GM18499 (cell line): ENCODE data around the gene CAP1.
A peak's percentile ranks its signal among the peaks of the same experiment; 100 is the strongest.
"Not testable (repeated sequence)": the region's sequence is repeated elsewhere in the genome, so short reads cannot be mapped to it uniquely, and the experiment has no call there.

Experiments
- ATAC-seq: cut with Tn5 transposase; IDR thresholded peaks from one replicate; pipeline ENCODE4 v1.9.1; 2021; ENCODE audit warnings: moderate number of reproducible peaks; ENCODE audit not compliant: insufficient read depth, unreplicated experiment

CAP1 gene, protein sequence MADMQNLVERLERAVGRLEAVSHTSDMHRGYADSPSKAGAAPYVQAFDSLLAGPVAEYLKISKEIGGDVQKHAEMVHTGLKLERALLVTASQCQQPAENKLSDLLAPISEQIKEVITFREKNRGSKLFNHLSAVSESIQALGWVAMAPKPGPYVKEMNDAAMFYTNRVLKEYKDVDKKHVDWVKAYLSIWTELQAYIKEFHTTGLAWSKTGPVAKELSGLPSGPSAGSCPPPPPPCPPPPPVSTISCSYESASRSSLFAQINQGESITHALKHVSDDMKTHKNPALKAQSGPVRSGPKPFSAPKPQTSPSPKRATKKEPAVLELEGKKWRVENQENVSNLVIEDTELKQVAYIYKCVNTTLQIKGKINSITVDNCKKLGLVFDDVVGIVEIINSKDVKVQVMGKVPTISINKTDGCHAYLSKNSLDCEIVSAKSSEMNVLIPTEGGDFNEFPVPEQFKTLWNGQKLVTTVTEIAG

DNA sequence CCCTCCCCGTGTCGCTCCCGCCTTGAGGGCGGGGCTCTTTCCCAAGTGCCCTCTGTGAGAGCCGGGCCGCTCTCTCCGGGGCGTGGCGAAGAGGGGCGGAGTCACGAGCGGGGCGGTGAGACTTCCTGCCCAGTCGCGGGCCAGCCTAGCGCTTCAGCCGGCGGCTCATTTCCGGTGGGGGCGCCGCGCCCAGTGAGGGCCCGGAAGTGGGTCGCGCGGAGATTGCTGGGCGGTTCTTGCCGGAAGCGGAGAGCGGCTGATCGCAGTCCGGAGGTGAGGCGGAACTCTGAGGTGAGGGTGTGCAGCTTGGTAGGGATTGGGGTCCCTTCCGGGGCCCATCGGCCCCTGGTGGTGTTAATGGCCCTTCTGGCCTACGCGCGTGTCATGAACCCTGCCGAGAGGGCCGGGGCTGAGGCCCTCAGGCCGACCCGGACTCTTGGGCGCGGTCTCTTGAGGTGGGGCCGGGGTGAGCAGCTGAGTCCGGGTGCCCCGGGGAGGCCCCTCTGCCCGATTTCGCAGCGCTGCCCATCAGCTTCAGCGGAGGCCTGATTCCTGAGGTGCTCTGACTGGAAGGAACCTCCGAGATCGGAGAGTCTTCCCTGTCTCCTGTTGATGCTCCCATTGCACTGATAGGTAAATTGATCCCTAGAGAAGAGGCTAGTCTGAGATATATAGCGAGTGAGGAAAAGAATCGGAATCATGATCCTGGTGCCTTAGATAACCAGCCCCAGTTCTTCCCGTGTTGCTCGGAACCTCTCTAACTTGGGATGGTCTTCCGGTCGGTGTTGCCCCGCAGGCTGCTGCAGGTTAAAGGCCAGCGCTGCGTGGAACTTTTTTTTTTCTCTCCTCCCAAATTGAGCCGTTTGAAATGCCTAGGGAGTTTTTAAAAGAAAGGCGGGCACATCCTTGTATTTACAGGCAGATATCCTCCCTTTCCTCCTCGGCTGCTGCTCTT lies at the start of gene CAP1:
Gene CAP1 (plus strand): TSS at position 219 of the 955 bp plus-strand sequence. CDS start 18,618 bp downstream, outside the sequence.
- peak; percentile 47 for ATAC-seq

DNA sequence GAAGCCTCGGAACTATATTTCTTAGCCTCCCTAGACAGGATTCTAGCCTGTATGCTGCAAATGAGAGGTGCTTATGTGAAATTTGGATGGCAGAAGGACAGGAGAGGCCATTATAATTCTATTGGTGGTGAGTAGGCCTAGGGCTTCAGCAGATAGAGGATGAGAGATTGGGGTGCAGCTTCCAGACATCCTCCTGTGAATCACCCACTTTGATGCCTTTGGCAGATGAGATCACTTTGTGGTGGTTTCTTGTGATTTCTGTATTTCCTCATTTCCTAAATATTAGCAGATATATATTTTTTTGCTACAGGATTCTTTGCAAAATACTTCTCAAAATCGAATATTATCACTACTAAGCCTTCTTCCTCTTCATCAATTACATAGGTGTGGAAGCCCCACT lies 48.3 kb upstream of the CAP1 start:
- no peak for ATAC-seq

GRCh38 chr1:39992888-39993287 lies 47.6 kb upstream of the CAP1 start:
- ATAC-seq: no peak

- no peak for ATAC-seq
Observed at GRCh38 chr1:39995973-39996393, 44.5 kb upstream of the CAP1 start.

- no peak for ATAC-seq
Observed at GRCh38 chr1:39996396-39997004, 44.0 kb upstream of the CAP1 start.

GRCh38 chr1:40001456-40001855 lies 39.1 kb upstream of the CAP1 start:
- no peak for ATAC-seq

GRCh38 chr1:40003156-40004093 lies 37.1 kb upstream of the CAP1 start:
- no peak for ATAC-seq

- ATAC-seq: no peak
Observed at GRCh38 chr1:40004857-40005256, 35.7 kb upstream of the CAP1 start.

DNA sequence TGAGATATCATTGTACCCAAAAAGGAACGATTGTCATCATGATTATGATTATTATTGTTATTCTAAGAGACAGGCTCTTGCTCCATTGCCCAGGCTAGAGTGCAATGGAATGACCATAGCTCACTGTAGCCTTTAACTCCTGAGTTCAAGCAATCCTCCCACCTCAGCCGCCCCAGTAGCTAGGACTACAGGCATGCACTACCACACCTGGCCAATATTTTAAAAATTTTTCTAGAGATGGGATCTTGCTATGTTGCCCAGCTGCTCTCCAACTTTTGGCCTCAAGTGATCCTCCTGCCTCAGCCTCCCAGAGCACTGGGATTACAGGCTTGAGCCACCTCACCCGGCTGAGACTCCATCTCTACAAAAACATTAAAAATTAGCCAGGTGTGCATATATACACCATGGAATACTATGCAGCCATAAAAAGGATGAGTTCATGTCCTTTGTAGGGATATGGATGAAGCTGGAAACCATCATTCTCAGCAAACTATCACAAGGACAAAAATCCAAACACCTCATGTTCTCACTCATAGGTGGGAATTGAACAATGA lies 33.0 kb upstream of the CAP1 start:
- ATAC-seq: not testable (repeated sequence)

GRCh38 chr1:40011198-40011597 lies 29.3 kb upstream of the CAP1 start:
- no peak for ATAC-seq

DNA sequence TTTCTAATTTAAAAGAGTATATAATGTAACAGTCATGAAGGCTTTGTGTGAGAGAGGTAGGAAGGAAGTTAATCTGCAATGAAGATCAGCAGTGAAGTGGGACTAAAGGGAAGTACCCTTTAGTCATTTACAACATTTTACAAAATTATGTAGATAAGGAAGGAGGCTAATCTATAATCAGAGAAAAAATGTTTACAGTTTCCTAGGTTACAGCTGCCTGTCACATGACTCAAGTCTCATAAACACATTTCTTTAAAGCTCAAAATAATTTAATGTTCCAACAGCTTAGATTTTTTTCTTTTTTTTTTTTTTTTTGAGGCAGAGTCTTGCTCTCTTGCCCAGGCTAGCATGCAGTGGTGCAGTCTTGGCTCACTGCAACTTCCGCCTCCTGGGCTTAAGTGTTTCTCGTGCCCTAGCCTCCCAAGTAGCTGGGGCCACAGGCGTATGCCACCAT lies 26.2 kb upstream of the CAP1 start:
- ATAC-seq: no peak

DNA sequence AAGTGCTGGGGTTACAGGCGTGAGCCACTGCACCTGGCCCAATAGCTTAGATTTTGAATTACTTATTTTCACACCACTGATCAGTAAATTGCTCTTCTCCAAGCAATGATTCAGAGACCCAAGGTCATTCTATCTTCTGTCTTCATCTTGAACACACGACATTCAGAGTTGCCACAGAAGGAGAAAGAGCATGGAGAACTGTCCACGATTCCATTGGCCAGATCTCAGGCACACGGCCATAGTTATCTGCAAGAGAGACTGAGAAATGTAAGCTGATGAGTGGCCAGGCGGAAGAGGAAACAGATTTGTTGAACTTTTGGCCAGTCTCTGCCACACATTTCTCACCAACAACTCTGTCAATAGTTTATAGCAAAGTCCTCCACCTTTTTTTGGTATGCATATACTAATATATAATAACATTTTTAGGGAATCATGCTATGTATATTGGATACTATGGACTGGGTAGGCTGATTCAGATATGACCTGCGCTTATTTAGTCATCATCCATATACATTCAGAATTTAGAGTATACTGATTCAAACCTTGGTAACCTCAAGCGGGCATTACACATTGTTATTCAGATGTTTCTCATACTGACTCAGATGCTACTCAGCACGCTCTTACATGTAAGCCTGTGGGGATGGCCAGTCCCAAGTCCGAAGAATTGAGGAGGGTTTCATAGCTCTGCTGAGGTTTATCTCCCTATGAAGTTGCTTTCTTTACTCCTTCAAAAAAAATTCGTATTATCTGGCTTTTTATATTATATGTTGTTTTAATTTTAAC lies 25.5 kb upstream of the CAP1 start:
- no peak for ATAC-seq

- ATAC-seq: no peak
Observed at GRCh38 chr1:40017951-40018575, 22.5 kb upstream of the CAP1 start.

DNA sequence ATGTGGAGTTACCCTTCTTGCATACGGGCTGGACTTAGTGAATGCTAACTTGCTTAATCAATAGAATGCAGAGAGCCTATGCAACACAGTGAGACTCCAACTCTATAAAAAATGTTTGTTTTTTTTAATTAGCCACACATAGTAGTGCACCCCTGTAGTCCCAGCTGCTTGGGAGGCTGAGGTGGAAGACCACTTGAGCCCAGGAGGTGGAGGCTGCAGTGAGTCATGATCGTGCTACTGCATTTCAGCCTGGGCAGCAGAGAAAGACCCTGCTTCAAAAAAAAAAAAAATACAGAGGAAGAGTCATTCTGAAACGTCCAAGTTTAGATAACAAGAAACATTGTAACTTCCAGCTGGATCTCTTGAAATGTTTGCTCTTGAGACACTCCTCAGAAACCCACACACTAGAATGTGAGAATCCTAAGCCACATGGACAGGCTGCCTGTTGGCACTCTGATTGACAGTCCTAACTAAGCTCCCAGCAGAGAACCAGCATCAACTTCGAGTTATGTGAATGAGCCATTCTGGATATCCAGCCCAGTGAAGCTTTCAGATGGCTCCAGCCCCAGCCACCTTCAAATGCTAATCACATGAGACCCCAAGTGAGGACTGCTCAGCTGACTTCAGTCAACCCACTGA lies 20.0 kb upstream of the CAP1 start:
- ATAC-seq: no peak

DNA sequence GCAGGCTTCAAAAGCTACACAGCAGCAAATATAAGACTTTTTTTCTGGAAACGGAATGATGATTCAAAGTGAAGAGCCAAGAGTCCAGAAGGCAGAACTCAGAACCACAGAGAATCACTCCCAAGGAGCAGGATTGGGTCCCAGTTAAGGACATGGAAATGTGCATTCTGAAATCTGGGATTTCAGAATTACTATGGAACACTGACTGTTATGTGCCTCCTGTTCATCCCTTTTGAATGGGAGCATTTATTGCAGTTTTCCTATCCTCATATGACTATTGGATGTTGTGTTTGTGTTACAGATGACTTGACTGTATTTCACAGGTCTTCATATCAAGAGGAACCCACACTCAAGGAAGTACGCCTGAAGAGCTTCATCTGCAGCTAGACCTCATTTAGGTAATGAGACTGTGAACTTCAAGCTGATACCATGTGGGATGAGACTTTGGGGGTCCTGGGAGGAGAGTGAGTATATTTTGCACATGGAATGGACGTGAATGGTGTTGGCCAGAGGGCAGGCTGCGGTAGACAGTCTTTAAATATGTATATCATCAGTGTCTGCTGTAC lies 17.1 kb upstream of the CAP1 start:
- no peak for ATAC-seq

DNA sequence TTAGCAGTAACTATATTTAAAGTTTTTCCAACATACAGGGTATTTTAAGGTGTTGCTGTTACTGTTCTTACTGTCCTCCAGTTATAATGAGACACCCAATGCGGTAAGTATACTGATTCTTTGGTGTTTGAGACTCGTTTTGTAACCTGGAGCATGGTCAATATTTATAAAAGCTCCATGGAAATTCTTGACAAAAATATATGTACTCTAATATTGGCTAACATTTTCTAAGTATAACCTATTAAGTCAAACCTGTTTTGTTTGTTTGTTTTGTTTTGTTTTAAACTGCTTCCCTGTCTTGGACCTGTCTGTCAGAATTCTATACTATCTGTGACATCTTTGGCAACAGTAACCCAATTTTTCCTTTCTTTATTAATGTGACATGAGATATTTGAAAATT lies 15.9 kb upstream of the CAP1 start:
- ATAC-seq: no peak

DNA sequence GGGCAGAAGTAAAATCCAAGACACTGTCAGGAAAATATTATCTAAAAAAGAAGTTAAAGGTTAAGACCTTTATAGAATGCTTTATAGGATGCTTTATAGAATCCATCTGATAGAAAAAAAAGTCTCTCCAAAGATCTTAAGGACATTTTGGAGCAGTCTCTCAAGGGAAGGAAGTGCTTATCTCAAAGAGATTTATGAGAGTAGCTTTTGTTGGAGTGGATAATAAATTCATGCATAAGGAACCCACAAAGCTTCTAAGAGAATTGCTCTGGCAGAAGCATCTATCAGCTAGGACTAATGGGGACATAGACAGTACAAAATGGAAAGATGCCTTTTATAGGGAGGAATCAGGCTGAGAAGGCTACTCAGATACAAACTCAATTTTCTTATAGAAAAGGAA lies 12.9 kb upstream of the CAP1 start:
- ATAC-seq: no peak
